Measurements from ENCODE around the gene COBL.

GRCh38 chr7:51263631-51264484 lies 52.8 kb downstream of the COBL start:
- TF ChIP-seq CTCF (conservative IDR thresholded peaks at IDR 0.05) (no peak), EZH2 (IDR thresholded peaks at IDR 0.05; ENCODE audit: low read depth) (no peak)
